HEK293T (cell line): ENCODE data around the gene ACVR1B.

Source experiments
- CTCF ChIA-PET: fragments of 350-600 bp; formaldehyde crosslinking; extraction: SDS; loops from one replicate; lab custom pipeline; 2021; ENCODE audit warnings: antibody characterized with exemption, inconsistent platforms; lab: Yijun Ruan, JAX
- POLR2A ChIA-PET: fragments of 350-600 bp; formaldehyde crosslinking; extraction: SDS; loops from one replicate; lab custom pipeline; 2020; ENCODE audit warnings: antibody characterized with exemption, inconsistent platforms; lab: Yijun Ruan, JAX
- DNase-seq: peaks from one replicate; pipeline ENCODE4 v3.0.0; 2012; ENCODE audit warnings: mixed read lengths; ENCODE audit errors: extremely low spot score
- ARNT ChIP-seq: fragments of 450-650 bp; IDR thresholded peaks from 2 replicates; pipeline ENCODE4 v1.6.1; 2017; ENCODE audit warnings: mild to moderate bottlenecking
- BHLHE40 ChIP-seq: fragments of 450-650 bp; IDR thresholded peaks from 2 replicates; pipeline ENCODE4 v1.6.1; 2016; ENCODE audit warnings: mild to moderate bottlenecking, moderate library complexity, borderline replicate concordance
- CTBP1 ChIP-seq: fragments of 450-650 bp; IDR thresholded peaks from 2 replicates; pipeline ENCODE4 v1.6.1; 2016; ENCODE audit warnings: borderline replicate concordance
- ELF4 ChIP-seq: fragments of 450-650 bp; IDR thresholded peaks from 2 replicates; pipeline ENCODE4 v1.6.1; 2017; ENCODE audit warnings: antibody characterized with exemption
- FOXA1 ChIP-seq: fragments of 450-650 bp; IDR thresholded peaks from 2 replicates; pipeline ENCODE4 v1.6.1; 2016; ENCODE audit warnings: mild to moderate bottlenecking
- FOXK2 ChIP-seq: fragments of 450-650 bp; IDR thresholded peaks from 2 replicates; pipeline ENCODE4 v1.6.1; 2016; ENCODE audit warnings: mild to moderate bottlenecking
- FOXM1 ChIP-seq: fragments of 450-650 bp; IDR thresholded peaks from 2 replicates; pipeline ENCODE4 v1.6.1; 2017; ENCODE audit warnings: mild to moderate bottlenecking, borderline replicate concordance
- HDGF ChIP-seq: fragments of 450-650 bp; IDR thresholded peaks from 2 replicates; pipeline ENCODE4 v1.6.1; 2017; ENCODE audit warnings: antibody characterized with exemption, borderline replicate concordance
- L3MBTL2 ChIP-seq: fragments of 450-650 bp; conservative IDR thresholded peaks from 2 replicates; pipeline ENCODE4 v1.6.1; 2016; ENCODE audit warnings: mild to moderate bottlenecking
- LEF1 ChIP-seq: fragments of 450-650 bp; IDR thresholded peaks from 2 replicates; pipeline ENCODE4 v1.6.1; 2017; ENCODE audit warnings: mild to moderate bottlenecking, borderline replicate concordance
- NFRKB ChIP-seq: fragments of 450-650 bp; IDR thresholded peaks from 2 replicates; pipeline ENCODE4 v1.6.1; 2016; ENCODE audit warnings: mild to moderate bottlenecking, moderate library complexity
- SP1 ChIP-seq: fragments of 450-650 bp; IDR thresholded peaks from 2 replicates; pipeline ENCODE4 v1.6.1; 2017
- SUZ12 ChIP-seq: fragments of 450-650 bp; IDR thresholded peaks from 2 replicates; pipeline ENCODE4 v1.6.1; 2016; ENCODE audit warnings: mild to moderate bottlenecking
- TARDBP ChIP-seq: fragments of 450-650 bp; IDR thresholded peaks from 2 replicates; pipeline ENCODE4 v1.6.1; 2016
- ZNF384 ChIP-seq: fragments of 450-650 bp; IDR thresholded peaks from 2 replicates; pipeline ENCODE4 v1.6.1; 2016
- TF ChIP-seq, protein P1 (sequence below): fragments of 450-650 bp; IDR thresholded peaks from 2 replicates; pipeline ENCODE4 v1.6.1; 2016

The ACVR1B gene

DNA sequence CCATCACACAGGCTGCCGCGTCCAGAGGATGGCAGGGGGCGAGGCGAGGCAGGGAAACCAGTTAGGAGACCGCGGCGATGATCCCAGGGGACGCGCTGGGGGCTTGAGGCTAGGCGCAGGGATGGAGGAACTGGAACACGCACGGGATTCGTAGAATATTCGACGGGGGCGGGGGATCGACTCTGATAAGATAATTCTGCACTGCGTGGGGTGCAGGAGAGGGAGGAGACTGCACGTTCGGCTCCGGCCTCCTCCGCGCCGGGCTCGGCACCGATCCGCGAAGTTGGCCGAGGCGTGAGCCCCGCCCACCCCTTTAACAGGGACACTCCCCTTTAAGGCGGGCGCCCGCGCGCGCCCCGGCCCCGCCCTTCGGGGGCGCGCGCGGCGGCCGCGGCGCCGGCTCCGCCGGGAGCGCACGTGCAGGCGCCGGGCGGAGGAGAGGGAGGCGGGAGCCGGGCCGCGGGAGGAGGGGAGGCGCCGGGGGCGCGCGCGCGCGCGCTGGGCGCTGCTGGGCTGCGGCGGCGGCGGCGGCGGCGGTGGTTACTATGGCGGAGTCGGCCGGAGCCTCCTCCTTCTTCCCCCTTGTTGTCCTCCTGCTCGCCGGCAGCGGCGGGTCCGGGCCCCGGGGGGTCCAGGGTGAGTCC, at the start of gene ACVR1B:
Gene ACVR1B, plus strand, starts transcription at position 501 of the 644 bp plus-strand sequence. Its CDS starts 45 bp downstream, at position 546.
- peak; percentile 91 for DNase-seq
- TF ChIP-seq L3MBTL2 = peak; percentile 98
- TF ChIP-seq LEF1 = no peak
- ChIA-PET POLR2A (interaction anchor here (1.6 kb wide), 1 partner anchor 19 kb away, joined by 4 read pairs; no protein-coding TSS in a partner anchor), CTCF (interaction anchor here (0.5 to 0.6 kb wide), 3 partner anchors 81 to 1471 kb away, joined by 3 to 4 read pairs (median 3); no protein-coding TSS in a partner anchor)

DNA sequence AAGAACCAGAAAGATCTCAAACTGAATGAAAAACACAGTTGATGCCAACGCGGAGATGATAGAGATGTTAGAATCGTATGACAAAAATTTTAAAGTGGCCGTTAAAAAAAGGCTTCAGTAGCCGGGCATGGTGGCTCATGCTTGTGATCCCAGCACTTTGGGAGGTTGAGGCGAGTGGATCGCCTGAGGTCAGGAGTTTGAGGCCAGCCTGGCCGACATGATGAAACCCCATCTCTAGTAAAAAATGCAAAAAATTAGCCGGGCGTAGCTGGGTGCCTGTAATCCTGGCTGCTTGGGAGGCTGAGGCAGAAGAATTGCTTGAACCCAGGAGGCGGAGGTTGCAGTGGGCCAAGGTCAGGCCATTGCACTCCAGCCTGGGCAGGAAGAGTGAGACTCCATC, 49.6 kb upstream of the ACVR1B start:
- CTCF ChIA-PET = no interaction called here
- POLR2A ChIA-PET = no interaction called here
- no peak for DNase-seq
- TF ChIP-seq TARDBP = no peak
- no peak for TF ChIP-seq ARNT
- no peak for TF ChIP-seq BHLHE40
- TF ChIP-seq, protein P1, sequence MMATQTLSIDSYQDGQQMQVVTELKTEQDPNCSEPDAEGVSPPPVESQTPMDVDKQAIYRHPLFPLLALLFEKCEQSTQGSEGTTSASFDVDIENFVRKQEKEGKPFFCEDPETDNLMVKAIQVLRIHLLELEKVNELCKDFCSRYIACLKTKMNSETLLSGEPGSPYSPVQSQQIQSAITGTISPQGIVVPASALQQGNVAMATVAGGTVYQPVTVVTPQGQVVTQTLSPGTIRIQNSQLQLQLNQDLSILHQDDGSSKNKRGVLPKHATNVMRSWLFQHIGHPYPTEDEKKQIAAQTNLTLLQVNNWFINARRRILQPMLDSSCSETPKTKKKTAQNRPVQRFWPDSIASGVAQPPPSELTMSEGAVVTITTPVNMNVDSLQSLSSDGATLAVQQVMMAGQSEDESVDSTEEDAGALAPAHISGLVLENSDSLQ = no peak
- no peak for TF ChIP-seq FOXK2

DNA sequence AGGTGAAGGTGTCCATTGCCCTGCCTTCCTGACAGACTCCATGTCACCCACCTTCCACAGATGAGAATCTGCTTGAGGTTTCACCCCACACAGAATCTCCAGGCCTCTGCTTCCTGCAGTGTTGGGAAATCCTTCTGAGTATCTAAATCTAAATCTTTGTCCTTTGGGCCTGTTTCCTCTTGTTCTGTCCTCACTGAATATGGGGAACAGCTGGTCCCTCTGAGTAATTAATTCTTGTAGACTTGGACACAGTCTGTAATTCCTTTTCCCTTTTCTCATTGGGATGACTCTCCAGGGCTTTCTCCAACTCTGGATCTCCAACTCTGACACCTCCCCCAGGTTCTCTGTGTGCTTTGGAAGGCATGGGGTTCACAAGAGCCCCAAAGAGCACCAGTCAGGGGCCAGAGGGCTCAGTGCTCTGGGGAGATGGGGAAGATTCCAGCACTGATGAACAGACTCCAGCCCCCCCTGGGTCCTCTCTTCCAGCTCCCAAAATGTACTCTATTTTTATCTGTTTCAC, 46.5 kb upstream of the ACVR1B start:
- DNase-seq = no peak
- TF ChIP-seq HDGF = no peak
- no peak for TF ChIP-seq ELF4
- no peak for TF ChIP-seq FOXM1
- no peak for TF ChIP-seq SP1
- TF ChIP-seq, protein P1 = no peak
- TF ChIP-seq TARDBP = no peak
- ChIA-PET POLR2A (no interaction called here), CTCF (interaction anchor here (0.6 to 0.9 kb wide), 2 partner anchors 35 to 120 kb away, joined by 3 read pairs; no protein-coding TSS in a partner anchor)

DNA sequence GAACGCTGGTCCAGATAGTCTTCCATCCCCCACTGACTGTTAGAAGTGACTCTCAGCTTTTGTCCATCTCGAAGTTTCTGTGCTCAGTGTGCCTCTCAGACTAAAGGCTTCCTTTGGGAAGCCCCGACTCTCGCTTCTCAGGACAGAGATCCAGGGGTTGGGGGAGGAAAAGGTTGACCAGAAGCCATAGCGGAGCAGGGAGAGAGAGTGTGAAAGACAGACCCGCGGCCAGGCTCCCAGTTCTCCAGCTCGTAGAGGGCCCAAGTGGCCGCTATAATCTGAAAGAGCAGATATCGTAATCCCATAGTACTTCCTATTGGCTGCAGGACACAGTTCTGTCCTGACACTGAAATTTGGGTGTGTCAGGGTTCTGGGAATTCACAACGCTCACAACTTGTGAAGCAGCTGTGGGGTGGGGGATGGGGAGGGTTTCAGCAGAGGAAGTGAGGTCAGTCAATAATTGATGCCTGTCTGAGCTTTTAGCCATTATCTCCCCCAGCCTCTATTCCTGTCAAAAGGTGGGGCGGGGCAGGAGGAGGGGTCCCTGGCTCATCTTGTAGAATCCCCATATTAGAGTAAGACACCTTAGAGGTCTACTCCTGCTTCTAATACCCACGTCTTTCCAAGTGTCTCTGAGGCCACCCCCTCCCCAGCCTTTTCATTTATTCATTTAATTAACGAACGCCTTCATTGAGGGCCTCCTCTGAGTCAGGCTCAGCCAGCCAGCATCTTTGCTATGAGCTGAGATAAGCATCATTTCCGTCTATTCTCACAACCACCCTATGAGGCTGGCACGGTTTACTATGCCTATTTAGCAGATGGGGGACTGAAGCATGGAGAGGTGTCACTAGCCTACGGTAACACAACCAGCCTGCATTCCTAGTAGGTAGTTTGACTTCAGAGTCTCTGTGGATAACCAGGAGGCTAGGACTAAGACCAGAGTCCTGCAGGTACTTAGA, 45.7 kb upstream of the ACVR1B start:
- CTCF ChIA-PET = interaction anchor here (0.6 to 0.9 kb wide), 2 partner anchors 17 to 119 kb away, joined by 3 read pairs; no protein-coding TSS in a partner anchor
- no peak for DNase-seq
- TF ChIP-seq NFRKB = no peak
- TF ChIP-seq ZNF384 = no peak
- TF ChIP-seq SP1 = no peak
- TF ChIP-seq FOXK2 = no peak
- no peak for TF ChIP-seq HDGF
- no peak for TF ChIP-seq TARDBP
- TF ChIP-seq ARNT = no peak
- TF ChIP-seq L3MBTL2 = no peak
- no peak for TF ChIP-seq CTBP1
- TF ChIP-seq, protein P1 = no peak
- TF ChIP-seq LEF1 = no peak
- no peak for TF ChIP-seq FOXM1
- no peak for TF ChIP-seq ELF4
- TF ChIP-seq SUZ12 = no peak
- TF ChIP-seq FOXA1 = no peak
- TF ChIP-seq BHLHE40 = no peak
- POLR2A ChIA-PET = no interaction called here

DNA sequence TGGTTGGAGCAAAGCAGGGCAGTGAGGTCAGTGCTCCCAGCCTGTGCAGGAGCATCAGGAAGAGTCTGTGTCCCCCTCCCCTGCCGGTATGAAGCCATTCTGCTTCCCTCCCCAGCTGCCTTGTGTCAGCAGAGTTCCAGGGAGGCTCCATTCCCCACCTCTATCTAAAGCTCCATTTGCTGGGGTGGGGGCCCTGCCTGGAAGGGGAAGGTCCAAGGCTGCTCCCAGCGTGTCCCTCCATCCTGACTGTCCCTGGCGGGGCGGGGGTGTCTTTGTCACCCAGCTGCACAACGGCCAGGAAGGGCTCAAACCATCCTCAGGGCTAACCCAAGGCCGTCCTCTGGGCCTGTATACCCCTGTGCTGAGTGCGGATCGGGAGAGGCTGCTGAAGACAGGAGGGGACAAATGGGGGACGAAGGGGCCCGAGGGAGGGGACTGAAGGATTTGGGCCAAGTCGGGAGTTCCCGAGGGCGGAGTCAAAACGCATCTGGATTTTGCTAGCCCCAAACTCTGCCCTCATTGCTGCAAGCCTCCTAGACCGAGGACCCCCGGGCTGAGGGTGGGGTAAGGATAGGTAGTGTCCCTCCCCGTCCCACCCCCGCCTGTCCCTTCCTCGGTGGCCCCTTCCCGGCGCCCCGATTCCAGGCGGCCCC, 44.9 kb upstream of the ACVR1B start:
- CTCF ChIA-PET = interaction anchor here (0.6 kb wide), 1 partner anchor 17 kb away, joined by 3 read pairs; no protein-coding TSS in a partner anchor
- TF ChIP-seq FOXK2 (no peak), HDGF (no peak), NFRKB (no peak), CTBP1 (no peak), SP1 (no peak), ZNF384 (no peak), L3MBTL2 (no peak), SUZ12 (no peak), ELF4 (no peak), FOXM1 (no peak), LEF1 (no peak), ARNT (no peak), BHLHE40 (no peak)
- TF ChIP-seq, protein P1 = no peak
- POLR2A ChIA-PET = no interaction called here
- no peak for DNase-seq
